PC-3 (cell line): ENCODE data around the gene AFAP1L2. TPM values are rescaled to one million over a fixed set of nuclear protein-coding genes. Genes with fewer than 3 reads are reported as not detected.

Experiments
- ATAC-seq: fragments of 200-7000 bp; cut with Tn5 transposase; 2 replicates; pipeline ENCODE4 v1.9.1; 2020; ENCODE audit warnings: mild to moderate bottlenecking, moderate library complexity
- BruUV-seq: library from RNA; stranded (reverse); fragments of 400-500 nt; replicated peaks from 2 replicates; lab custom pipeline; 2021; lab: Mats Ljungman, UMichigan
- CTCF ChIA-PET: fragments of 300-600 bp; sonication (Branson Sonifier 250); formaldehyde crosslinking; loops from one replicate; lab custom pipeline; 2022; ENCODE audit warnings: antibody characterized with exemption; lab: Charles Lee
- POLR2A ChIA-PET: fragments of 300-600 bp; sonication (Branson Sonifier 250); formaldehyde crosslinking; loops from one replicate; lab custom pipeline; 2022; ENCODE audit warnings: antibody characterized with exemption; ENCODE audit not compliant: unreplicated experiment; lab: Charles Lee
- DNase-seq: peaks from one replicate; pipeline ENCODE4 v3.0.0-alpha.2; 2015
- H2AFZ ChIP-seq: fragments of 300-600 bp; sonication (generic); 2 replicates; pipeline ENCODE4 v1.6.0; 2016; ENCODE audit warnings: antibody characterized with exemption, low read length
- H3F3A ChIP-seq: fragments of 300-600 bp; sonication (generic); one replicate; pipeline ENCODE4 v1.6.0; 2017; ENCODE audit warnings: antibody characterized with exemption, low read length, control low read depth, mild to moderate bottlenecking; ENCODE audit not compliant: unreplicated experiment
- H3K27ac ChIP-seq: fragments of 300-600 bp; sonication (generic); 2 replicates; pipeline ENCODE4 v1.5.1; 2016; ENCODE audit warnings: mild to moderate bottlenecking, low read length
- H3K27me3 ChIP-seq: fragments of 300-600 bp; sonication (generic); 2 replicates; pipeline ENCODE4 v1.6.1; 2016; ENCODE audit warnings: low read length, mixed read lengths
- H3K36me3 ChIP-seq: fragments of 300-600 bp; sonication (generic); 2 replicates; pipeline ENCODE4 v1.6.1; 2016; ENCODE audit warnings: low read depth, mixed run types, low read length, mixed read lengths
- H3K4me1 ChIP-seq: fragments of 300-600 bp; sonication (generic); 2 replicates; pipeline ENCODE4 v1.5.1; 2016; ENCODE audit warnings: low read length; ENCODE audit not compliant: insufficient read depth
- H3K4me2 ChIP-seq: fragments of 300-600 bp; sonication (generic); 2 replicates; pipeline ENCODE4 v1.6.0; 2016; ENCODE audit warnings: low read length
- H3K4me3 ChIP-seq: fragments of 300-600 bp; sonication (generic); 2 replicates; pipeline ENCODE4 v1.5.1; 2016; ENCODE audit warnings: mild to moderate bottlenecking, low read length, mixed read lengths
- H3K79me2 ChIP-seq: fragments of 300-600 bp; sonication (generic); 2 replicates; pipeline ENCODE4 v1.6.1; 2017; ENCODE audit warnings: low read length, mixed read lengths
- H3K9ac ChIP-seq: fragments of 300-600 bp; sonication (generic); 2 replicates; pipeline ENCODE4 v1.6.0; 2016; ENCODE audit warnings: mild to moderate bottlenecking, low read length
- H3K9me2 ChIP-seq: fragments of 300-600 bp; sonication (generic); replicated peaks from 2 replicates; pipeline ENCODE4 v1.6.1; 2016; ENCODE audit warnings: mixed run types, low read length, mixed read lengths
- H3K9me3 ChIP-seq: fragments of 300-600 bp; sonication (generic); 2 replicates; pipeline ENCODE4 v1.6.1; 2016; ENCODE audit warnings: low read length, mixed read lengths
- H4K20me1 ChIP-seq: fragments of 300-600 bp; sonication (generic); 2 replicates; pipeline ENCODE4 v1.6.1; 2016; ENCODE audit warnings: low read length, mixed read lengths
- CTCF ChIP-seq: fragments of 300-600 bp; sonication (generic); conservative IDR thresholded peaks from 2 replicates; pipeline ENCODE4 v1.5.1; 2017; ENCODE audit warnings: antibody characterized with exemption, low read depth, mild to moderate bottlenecking, low read length
- EZH2 ChIP-seq: fragments of 300-600 bp; sonication (generic); IDR thresholded peaks from one replicate; pipeline ENCODE4 v1.6.1; 2017; ENCODE audit warnings: antibody characterized with exemption, mild to moderate bottlenecking, low read length; ENCODE audit not compliant: unreplicated experiment
- EZH2phosphoT487 ChIP-seq: fragments of 300-600 bp; sonication (generic); IDR thresholded peaks from 2 replicates; pipeline ENCODE4 v1.6.1; 2018; ENCODE audit warnings: mild to moderate bottlenecking, antibody characterized with exemption, low read length, borderline replicate concordance
- intact Hi-C: fragments of 100-400 bp; cut with micrococcal nuclease; formaldehyde crosslinking; loops from 2 replicates; pipeline ENCODE4 v1.9.0; 2023
- total RNA-seq: library from RNA; depleted of rRNA; stranded (reverse); fragments of >200 nt; gene quantifications from 2 replicates; pipeline ENCODE4 v1.2.3, GENCODE V29; 2014

Gene AFAP1L2
- total RNA-seq, 1 experiment from 2014 or later = 0.77 TPM

DNA sequence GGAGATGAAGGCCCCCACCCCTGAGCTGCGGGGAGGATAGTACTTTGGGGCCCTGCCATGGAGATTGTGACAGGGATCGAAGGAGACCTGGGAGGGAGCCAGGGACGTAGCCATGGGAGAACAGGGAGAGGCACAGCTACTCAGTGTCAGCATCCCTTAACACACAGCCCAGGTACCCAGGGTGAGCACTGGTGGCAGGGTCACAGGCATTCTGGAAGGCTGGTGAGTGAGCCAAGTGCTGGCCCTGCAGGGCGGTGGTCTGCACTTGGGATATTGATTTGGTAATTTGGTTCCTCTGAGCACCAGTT, 125.5 kb downstream of the AFAP1L2 start:
- BruUV-seq = no TSS peak
- no peak overlapping the region for H2AFZ ChIP-seq
- H3K79me2 ChIP-seq = no peaks in the 10 kb centered on the region
- H4K20me1 ChIP-seq = no peaks in the 10 kb centered on the region
- H3K4me2 ChIP-seq = no peak overlapping the region
- no peak overlapping the region for H3K4me3 ChIP-seq
- no peaks in the 10 kb centered on the region for H3F3A ChIP-seq
- TF ChIP-seq EZH2phosphoT487 (no peak), EZH2 (no peak), CTCF (no peak)
- H3K27ac ChIP-seq = no peak overlapping the region
- no peaks in the 10 kb centered on the region for H3K9me3 ChIP-seq
- no peaks in the 10 kb centered on the region for H3K9me2 ChIP-seq
- no peaks in the 10 kb centered on the region for H3K4me1 ChIP-seq
- DNase-seq = no peak
- POLR2A ChIA-PET = no interaction called here
- ATAC-seq = no peak
- CTCF ChIA-PET = no interaction called here
- H3K9ac ChIP-seq = no peak overlapping the region
- intact Hi-C loops = no loop called here
- H3K36me3 ChIP-seq = no peaks in the 10 kb centered on the region
- H3K27me3 ChIP-seq = no peaks in the 10 kb centered on the region

DNA sequence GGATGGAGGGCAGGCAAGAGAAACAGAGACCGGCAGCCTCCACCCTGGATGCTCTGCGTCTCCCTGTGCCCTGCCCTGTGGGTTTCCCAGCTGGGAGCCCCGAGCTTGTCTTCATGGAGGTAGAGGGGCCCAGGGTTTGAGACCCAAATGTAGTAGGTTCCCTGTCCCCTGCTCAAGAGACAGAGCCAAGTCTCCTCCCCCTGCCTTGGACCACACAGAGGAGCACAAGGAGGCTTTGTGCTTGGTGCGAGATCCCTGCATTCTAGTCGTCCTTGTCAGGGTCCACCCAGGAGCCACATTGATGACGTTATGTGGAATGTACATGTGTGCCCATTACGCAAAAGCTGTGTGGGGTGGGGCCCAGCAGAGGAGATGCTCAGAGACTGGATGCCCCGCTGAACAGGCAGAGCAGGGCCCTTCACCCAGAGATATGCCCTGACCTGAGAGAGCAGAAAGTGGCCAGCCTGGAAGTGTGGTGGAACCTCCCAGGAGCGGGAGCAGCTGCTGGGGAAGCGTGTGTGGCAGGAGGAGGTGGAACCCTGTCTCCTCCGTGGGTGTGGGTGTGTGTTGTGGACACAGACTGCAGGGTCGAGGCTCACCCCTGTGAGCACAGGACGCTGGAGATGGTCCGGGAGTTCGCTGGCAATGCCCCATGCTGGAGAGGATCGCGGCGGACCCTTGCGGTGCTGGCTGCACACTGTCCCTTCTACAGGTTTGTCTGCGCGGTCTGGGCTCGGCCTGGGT, 126.0 kb downstream of the AFAP1L2 start:
- Histone ChIP-seq H3K27me3 (no peaks in the 10 kb centered on the region), H2AFZ (no peak overlapping the region), H3K9me3 (no peaks in the 10 kb centered on the region), H3K4me3 (no peak overlapping the region), H3K9ac (no peak overlapping the region), H3K27ac (no peak overlapping the region), H3F3A (no peaks in the 10 kb centered on the region), H3K4me2 (no peak overlapping the region), H4K20me1 (no peaks in the 10 kb centered on the region), H3K36me3 (no peaks in the 10 kb centered on the region), H3K79me2 (no peaks in the 10 kb centered on the region), H3K4me1 (no peaks in the 10 kb centered on the region), H3K9me2 (no peaks in the 10 kb centered on the region)
- BruUV-seq = no TSS peak
- ChIA-PET CTCF (no interaction called here), POLR2A (no interaction called here)
- DNase-seq (no peak), ATAC-seq (no peak)
- intact Hi-C loops = no loop called here
- TF ChIP-seq EZH2phosphoT487 (no peak), CTCF (no peak), EZH2 (no peak)

GRCh38 chr10:114276671-114277070, 127.6 kb downstream of the AFAP1L2 start:
- Histone ChIP-seq H3K4me1 (peaks cover 8% of the 10 kb centered on the region), H3K9me3 (no peaks in the 10 kb centered on the region), H3K9me2 (no peaks in the 10 kb centered on the region), H3F3A (no peaks in the 10 kb centered on the region), H4K20me1 (no peaks in the 10 kb centered on the region), H2AFZ (no peak overlapping the region), H3K27me3 (no peaks in the 10 kb centered on the region), H3K4me2 (no peak overlapping the region), H3K36me3 (no peaks in the 10 kb centered on the region), H3K79me2 (no peaks in the 10 kb centered on the region), H3K9ac (no peak overlapping the region), H3K4me3 (no peak overlapping the region), H3K27ac (no peak overlapping the region)
- no peak for DNase-seq
- TF ChIP-seq EZH2 = no peak
- TF ChIP-seq CTCF = no peak
- no peak for TF ChIP-seq EZH2phosphoT487
- CTCF ChIA-PET = no interaction called here
- no peak for ATAC-seq
- intact Hi-C loops = no loop called here
- POLR2A ChIA-PET = no interaction called here
- no TSS peak for BruUV-seq
